CD14-positive monocyte (primary cell): ENCODE measurements around the gene STK11IP. TPM values are rescaled to one million over a fixed set of nuclear protein-coding genes. Genes with fewer than 3 reads are reported as not detected.
A peak's percentile ranks its signal among the peaks of the same experiment; 100 is the strongest.

Source experiments
- DNase-seq, 3 donors: peaks; one replicate each; pipeline ENCODE4 v3.0.0-alpha.2; 2011 to 2022
- H2AFZ ChIP-seq: 2 replicates; pipeline ENCODE4 v1.6.0; 2012; ENCODE audit warnings: mild to moderate bottlenecking, low read depth, low read length, inconsistent platforms; ENCODE audit not compliant: insufficient read depth, poor library complexity, severe bottlenecking
- H3K27ac ChIP-seq, 2 donors: 1 replicate in 1 of 2; 2 replicates in 1 of 2; pipeline ENCODE4 v1.5.1; 2012 to 2013; ENCODE audit warnings: low read length in 2 of 2, control low read depth in 1 of 2, inconsistent platforms in 1 of 2, low read depth in 1 of 2, mild to moderate bottlenecking in 1 of 2
- H3K27me3 ChIP-seq, 2 donors: one replicate each; pipeline versions ENCODE4 v1.6.0 to v1.6.1; 2011 to 2013; ENCODE audit warnings: low read length in 2 of 2; ENCODE audit not compliant: control insufficient read depth in 2 of 2, insufficient read depth in 2 of 2
- H3K36me3 ChIP-seq, 2 donors: replicated peaks in 1 of 2; 1 replicate in 1 of 2; 2 replicates in 1 of 2; pipeline versions ENCODE4 v1.5.1 to v1.6.1; 2012 to 2013; ENCODE audit warnings: low read length in 2 of 2, control low read depth in 1 of 2, inconsistent platforms in 1 of 2, mild to moderate bottlenecking in 1 of 2; ENCODE audit not compliant: insufficient read depth in 2 of 2, control insufficient read depth in 1 of 2
- H3K4me1 ChIP-seq, 2 donors: 1 replicate in 1 of 2; 2 replicates in 1 of 2; pipeline versions ENCODE4 v1.5.1 to v1.6.1; 2012 to 2013; ENCODE audit warnings: low read length in 2 of 2, control low read depth in 1 of 2, inconsistent platforms in 1 of 2, mild to moderate bottlenecking in 1 of 2, moderate library complexity in 1 of 2; ENCODE audit not compliant: insufficient read depth in 2 of 2, control insufficient read depth in 1 of 2
- H3K4me2 ChIP-seq: replicated peaks from 2 replicates; pipeline ENCODE3; 2012; ENCODE audit warnings: low read length, moderate library complexity, mild to moderate bottlenecking; ENCODE audit not compliant: poor library complexity, severe bottlenecking; ENCODE audit errors: extremely low read depth
- H3K4me3 ChIP-seq, 3 experiments: fragments of 200-600 bp in 1 of 3; sonication (generic) in 1 of 3; replicated peaks in 1 of 3; 1 replicate in 2 of 3; 2 replicates in 1 of 3; pipeline ENCODE4 v1.5.1; 2011 to 2013; ENCODE audit warnings: low read length in 3 of 3, mild to moderate bottlenecking in 3 of 3, control low read depth in 2 of 3, low read depth in 2 of 3, inconsistent platforms in 1 of 3, moderate library complexity in 1 of 3
- H3K79me2 ChIP-seq: 2 replicates; pipeline ENCODE4 v1.6.0; 2012; ENCODE audit warnings: mild to moderate bottlenecking, control low read depth, inconsistent platforms, low read length, moderate library complexity; ENCODE audit not compliant: insufficient read depth
- H3K9ac ChIP-seq: 2 replicates; pipeline ENCODE4 v1.6.0; 2017; ENCODE audit warnings: low read length, mild to moderate bottlenecking; ENCODE audit not compliant: insufficient read depth, poor library complexity, severe bottlenecking
- H3K9me3 ChIP-seq, 2 donors: replicated peaks in 1 of 2; 1 replicate in 1 of 2; 2 replicates in 1 of 2; pipeline versions ENCODE4 v1.5.1 to v1.6.1; 2012 to 2013; ENCODE audit warnings: low read length in 2 of 2, control low read depth in 1 of 2; ENCODE audit not compliant: control insufficient read depth in 1 of 2, insufficient read depth in 1 of 2
- H4K20me1 ChIP-seq: 2 replicates; pipeline ENCODE4 v1.6.0; 2012; ENCODE audit warnings: mild to moderate bottlenecking, low read length, control low read depth, moderate library complexity; ENCODE audit not compliant: insufficient read depth
- H3K27ac Mint-ChIP-seq, 7 donors: one replicate each; pipeline ENCODE4 v1.8.0; 2020; ENCODE audit warnings: mild to moderate bottlenecking in 7 of 7, mixed read lengths in 7 of 7, moderate library complexity in 6 of 7, inconsistent platforms in 2 of 7
- H3K27me3 Mint-ChIP-seq, 3 donors: one replicate each; pipeline ENCODE4 v1.8.0; 2021 to 2022; ENCODE audit warnings: low read depth in 3 of 3, mild to moderate bottlenecking in 3 of 3, mixed read lengths in 3 of 3, moderate library complexity in 3 of 3, inconsistent platforms in 1 of 3
- H3K36me3 Mint-ChIP-seq, 2 donors: one replicate each; pipeline ENCODE4 v1.8.0; 2020; ENCODE audit warnings: mixed read lengths in 2 of 2, inconsistent platforms in 1 of 2, mild to moderate bottlenecking in 1 of 2
- H3K4me1 Mint-ChIP-seq: one replicate; pipeline ENCODE4 v1.8.0; 2020; ENCODE audit warnings: mild to moderate bottlenecking, mixed read lengths
- H3K4me3 Mint-ChIP-seq, 2 donors: one replicate each; pipeline ENCODE4 v1.8.0; 2020; ENCODE audit warnings: mild to moderate bottlenecking in 2 of 2, mixed read lengths in 2 of 2, moderate library complexity in 1 of 2
- H3K9me3 Mint-ChIP-seq, 7 donors: one replicate each; pipeline ENCODE4 v1.8.0; 2020 to 2022; ENCODE audit warnings: mixed read lengths in 7 of 7, mild to moderate bottlenecking in 6 of 7, moderate library complexity in 6 of 7, inconsistent platforms in 2 of 7
- CTCF ChIP-seq: fragments of 200-600 bp; IDR thresholded peaks from one replicate; pipeline ENCODE4 v1.8.0; 2022; ENCODE audit warnings: antibody characterized with exemption, mild to moderate bottlenecking
- WGBS: methylation state at CpG from one replicate; pipeline ENCODE4 v1.1.5; 2013; ENCODE audit warnings: missing lambda C conversion rate; ENCODE audit not compliant: insufficient coverage; 5-methylcytosine and 5-hydroxymethylcytosine counted together
- intact Hi-C, 2 donors: fragments of 100-400 bp; cut with micrococcal nuclease; formaldehyde crosslinking; loops; one replicate each; pipeline versions ENCODE4 v1.15.0 to v1.15.1; 2023
- polyA plus RNA-seq, 3 donors: library from polyadenylated mRNA; depleted of rRNA in 1 of 3; unstranded in 2 of 3; stranded (reverse) in 1 of 3; fragments of 300-500 nt in 2 of 3; fragments of >200 nt in 1 of 3; fragmentation: Illumina TruSeq in 2 of 3; gene quantifications; 1 replicate in 2 of 3; 2 replicates in 1 of 3; pipeline ENCODE4 v1.2.3, GENCODE V29; 2012 to 2021

STK11IP gene
- polyA plus RNA-seq, 3 donors, result 13.0 to 79.1 (median 15.7) TPM

DNA sequence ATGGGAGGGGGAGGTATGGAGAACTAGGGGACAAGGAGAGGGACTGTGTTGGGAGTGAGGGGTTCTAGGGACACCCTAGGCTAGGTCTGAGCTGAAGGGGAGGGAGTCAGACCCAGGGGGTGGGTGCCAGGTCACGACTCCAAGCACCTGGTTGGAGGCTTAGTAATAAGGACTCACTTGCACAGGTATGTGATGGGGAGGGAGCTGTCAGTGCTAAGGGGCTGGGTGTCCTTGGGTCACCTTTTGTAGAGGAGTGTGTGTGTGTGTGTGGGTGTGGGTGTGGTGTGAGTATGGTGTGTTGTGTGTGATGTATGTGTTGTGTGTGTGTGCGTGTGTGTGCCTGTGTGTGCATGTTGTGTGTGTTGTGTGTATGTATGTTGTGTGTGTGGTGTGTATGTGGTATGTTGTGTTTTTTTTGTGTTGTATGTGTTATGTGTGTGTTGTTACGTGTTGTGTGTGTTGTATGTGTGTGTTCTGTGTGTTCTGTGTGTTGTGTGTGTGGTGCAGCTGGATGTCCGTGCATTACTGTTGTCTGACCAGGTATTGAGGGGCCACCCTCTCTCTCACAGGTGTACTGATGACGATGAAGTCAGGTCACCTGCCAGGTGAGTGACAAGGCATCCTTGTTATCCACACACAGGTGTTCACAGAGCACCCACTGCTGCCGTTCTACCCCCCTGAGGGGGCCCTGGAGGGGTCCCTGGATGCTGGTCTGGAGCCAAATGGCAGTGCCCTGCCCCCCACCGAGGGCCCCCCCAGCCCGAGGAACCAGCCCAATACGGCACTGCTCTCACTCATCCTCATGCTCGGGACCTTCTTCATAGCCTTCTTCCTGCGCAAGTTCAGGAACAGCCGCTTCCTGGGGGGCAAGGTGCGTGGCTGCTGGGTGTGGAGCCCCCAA is 39.5 kb downstream of the STK11IP start:
- H3K9me3 Mint-ChIP-seq, result peaks cover 0 to 1% (median 0%) of the 10 kb centered on the region in 7 donors
- H3K4me3 Mint-ChIP-seq, result peak overlapping the region in 1 of 2 donors; percentile 50
- H3K4me3 ChIP-seq, result no peak overlapping the region
- H4K20me1 ChIP-seq, result no peaks in the 10 kb centered on the region
- DNase-seq, result no peak
- H3K4me2 ChIP-seq, result no peak overlapping the region
- 92% methylated on average over 9 of the region's 13 CpGs for WGBS
- no peak for TF ChIP-seq CTCF
- H3K79me2 ChIP-seq, result no peaks in the 10 kb centered on the region
- H3K36me3 ChIP-seq, result no peaks in the 10 kb centered on the region
- peaks cover 6% of the 10 kb centered on the region for H3K4me1 Mint-ChIP-seq
- H3K9me3 ChIP-seq, result no peaks in the 10 kb centered on the region
- no peaks in the 10 kb centered on the region for H3K27me3 ChIP-seq
- H3K27ac ChIP-seq, result no peak overlapping the region
- H3K9ac ChIP-seq, result no peak overlapping the region
- peaks cover 2 to 10% (median 9%) of the 10 kb centered on the region in 3 donors for H3K27me3 Mint-ChIP-seq
- peaks cover 0 to 4% of the 10 kb centered on the region in 2 donors for H3K4me1 ChIP-seq
- H3K27ac Mint-ChIP-seq, result no peak overlapping the region
- intact Hi-C loops, result no loop called here
- no peaks in the 10 kb centered on the region for H3K36me3 Mint-ChIP-seq
- H2AFZ ChIP-seq, result no peak overlapping the region

GRCh38 chr2:219637842-219638185 is 40.2 kb downstream of the STK11IP start:
- Mint-ChIP-seq H3K4me3 (no peak overlapping the region), H3K27ac (no peak overlapping the region), H3K4me1 (peaks cover 12% of the 10 kb centered on the region), H3K27me3 (peaks cover 2 to 11% (median 10%) of the 10 kb centered on the region in 3 donors), H3K36me3 (no peaks in the 10 kb centered on the region), H3K9me3 (peaks cover 0 to 1% (median 0%) of the 10 kb centered on the region in 7 donors)
- H3K27ac ChIP-seq, result no peak overlapping the region
- WGBS, result 100% methylated on average over 4 of the region's 9 CpGs
- no peaks in the 10 kb centered on the region for H3K27me3 ChIP-seq
- intact Hi-C loops, result no loop called here
- H2AFZ ChIP-seq, result no peak overlapping the region
- no peaks in the 10 kb centered on the region for H3K9me3 ChIP-seq
- peaks cover 4 to 9% of the 10 kb centered on the region in 2 donors for H3K4me1 ChIP-seq
- H3K36me3 ChIP-seq, result no peaks in the 10 kb centered on the region
- no peak overlapping the region for H3K4me3 ChIP-seq
- no peak overlapping the region for H3K4me2 ChIP-seq
- DNase-seq, result no peak
- no peaks in the 10 kb centered on the region for H4K20me1 ChIP-seq
- no peak for TF ChIP-seq CTCF
- no peak overlapping the region for H3K9ac ChIP-seq
- no peaks in the 10 kb centered on the region for H3K79me2 ChIP-seq
